HS-5 (cell line): ENCODE results near the gene MPP1.

Experiments used
- DNase-seq: peaks from one replicate; pipeline ENCODE4 v3.0.0-alpha.2; 2012; ENCODE audit warnings: low read depth

The MPP1 gene

GRCh38 chrX:154731881-154732280 is 73.4 kb downstream of the MPP1 start:
- DNase-seq = no peak

DNA sequence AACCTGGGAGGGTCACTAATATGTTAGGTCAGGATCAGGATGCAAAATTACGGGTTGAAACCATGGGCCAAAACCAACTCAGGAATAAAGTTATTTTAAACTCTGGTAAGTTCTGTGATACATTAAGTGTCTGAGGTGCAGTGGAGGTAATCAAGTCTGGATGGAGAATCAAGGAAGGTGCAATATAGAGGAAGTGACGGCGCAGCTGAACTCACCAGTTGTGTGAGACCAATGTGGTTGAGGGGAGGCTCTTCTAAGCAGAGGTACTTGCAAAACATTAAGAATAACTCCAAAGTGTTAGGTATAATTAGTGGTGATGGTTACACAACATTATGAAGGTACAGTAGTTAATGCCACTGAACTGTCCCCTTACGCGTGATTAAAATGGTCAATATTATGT is 74.1 kb downstream of the MPP1 start:
- no peak for DNase-seq

- DNase-seq = no peak
Measured at GRCh38 chrX:154730253-154730891, 74.9 kb downstream of the MPP1 start.

- DNase-seq = no peak
Measured at GRCh38 chrX:154729439-154729838, 75.8 kb downstream of the MPP1 start.
